Astrocyte of the cerebellum (primary cell): ENCODE data around the gene PNKP.

Experiments
- DNase-seq: peaks from one replicate; pipeline ENCODE4 v3.0.0-alpha.2; 2011; ENCODE audit warnings: low read depth
- H3K4me3 ChIP-seq: 2 replicates; pipeline ENCODE4 v1.5.1; 2011; ENCODE audit warnings: mild to moderate bottlenecking, low read depth, low read length, moderate library complexity
- CTCF ChIP-seq: IDR thresholded peaks from 2 replicates; pipeline ENCODE4 v1.5.1; 2012; ENCODE audit warnings: low read length, low read depth, moderate library complexity, mild to moderate bottlenecking; ENCODE audit errors: missing control alignments
- in situ Hi-C: cut with HindIII; loops from 2 replicates; pipeline ENCODE4 v1.10.0; 2017; ENCODE audit warnings: low sequenced_read_pairs

PNKP gene

GRCh38 chr19:49839713-49840112 is 27.7 kb downstream of the PNKP start:
- H3K4me3 ChIP-seq: no peak overlapping the region
- in situ Hi-C loops: no loop called here
- no peak for DNase-seq
- TF ChIP-seq CTCF: no peak

- no peak for DNase-seq
- no peak overlapping the region for H3K4me3 ChIP-seq
- no peak for TF ChIP-seq CTCF
- in situ Hi-C loops: no loop called here
Observed at GRCh38 chr19:49838885-49839588, 28.3 kb downstream of the PNKP start.

- TF ChIP-seq CTCF: no peak
- in situ Hi-C loops: no loop called here
Observed at GRCh38 chr19:49837425-49837824, 30.0 kb downstream of the PNKP start.

GRCh38 chr19:49837009-49837310 is 30.4 kb downstream of the PNKP start:
- TF ChIP-seq CTCF: no peak
- in situ Hi-C loops: no loop called here
- no peak overlapping the region for H3K4me3 ChIP-seq
- DNase-seq: no peak

More at GRCh38 chr19:49837425-49837824, 30.0 kb downstream of the PNKP start:
- DNase-seq: no peak
- H3K4me3 ChIP-seq: no peak overlapping the region

- no peak overlapping the region for H3K4me3 ChIP-seq
- TF ChIP-seq CTCF: no peak
- in situ Hi-C loops: no loop called here
- DNase-seq: no peak
Observed at GRCh38 chr19:49836176-49837008, 31.0 kb downstream of the PNKP start.

- H3K4me3 ChIP-seq: no peak overlapping the region
- DNase-seq: no peak
- TF ChIP-seq CTCF: no peak
- in situ Hi-C loops: no loop called here
Observed at GRCh38 chr19:49835562-49835961, 31.8 kb downstream of the PNKP start.
